IPS-NIHi7 (cell line): ENCODE results near the gene CRTC3.
"Not testable (repeated sequence)": the region's sequence is repeated elsewhere in the genome, so short reads cannot be mapped to it uniquely, and the experiment has no call there.

Source experiments
- DNase-seq: peaks from one replicate; pipeline ENCODE4 v3.0.0; 2012; ENCODE audit warnings: mixed read lengths; ENCODE audit errors: extremely low spot score

The CRTC3 gene

DNA sequence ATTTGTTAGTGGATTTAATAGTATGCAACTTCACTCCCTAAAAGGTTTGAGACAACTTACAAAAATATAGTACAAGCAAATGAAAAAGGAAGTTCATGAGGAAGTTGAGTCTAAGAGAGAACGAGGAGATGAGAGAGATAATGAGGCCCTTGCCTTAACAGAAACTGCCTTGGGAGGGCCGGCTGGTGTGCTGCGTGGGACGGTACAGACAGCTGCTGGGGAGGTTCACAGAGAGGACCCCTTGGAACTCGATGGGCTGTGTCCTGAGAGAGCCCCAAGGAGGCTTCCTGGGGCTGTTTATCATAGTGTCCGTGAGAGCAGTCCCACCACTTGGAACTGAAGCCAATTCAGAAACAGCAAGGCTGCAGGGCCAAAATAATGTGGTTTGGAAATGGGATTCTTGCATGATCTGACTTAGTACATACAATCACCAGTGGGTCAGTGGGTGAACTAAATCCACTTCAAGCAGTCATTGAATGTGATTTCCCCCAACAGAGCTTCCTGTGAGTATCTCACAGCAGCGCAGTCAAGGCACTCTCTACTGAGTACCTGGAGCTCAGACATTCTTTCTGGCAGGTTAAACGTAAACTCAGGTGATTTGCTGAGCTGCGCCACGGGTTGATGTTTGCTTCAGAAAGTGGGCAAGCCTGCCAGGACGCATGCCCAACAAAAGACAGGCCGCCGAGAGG is 90.8 kb downstream of the CRTC3 start:
- no peak for DNase-seq

DNA sequence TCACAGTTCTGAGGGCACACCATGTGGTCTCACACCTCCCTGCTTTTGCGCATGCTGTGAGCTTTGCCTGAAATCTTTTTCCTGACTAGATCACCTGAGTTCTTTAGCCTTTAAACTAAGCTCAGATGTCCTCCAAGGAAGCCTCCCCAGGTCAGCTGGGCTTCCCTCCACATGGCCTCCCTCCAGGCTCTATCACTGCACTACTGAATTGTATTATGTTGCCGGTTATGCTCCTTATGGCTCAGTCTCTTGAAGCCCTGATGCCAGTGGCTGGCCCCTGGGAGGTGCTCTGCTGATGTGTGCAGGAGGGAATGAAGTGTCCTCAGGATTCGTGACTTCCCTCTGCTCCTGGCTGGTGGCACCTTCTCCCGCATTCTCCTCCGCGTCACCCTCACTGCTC is 94.1 kb downstream of the CRTC3 start:
- no peak for DNase-seq

DNA sequence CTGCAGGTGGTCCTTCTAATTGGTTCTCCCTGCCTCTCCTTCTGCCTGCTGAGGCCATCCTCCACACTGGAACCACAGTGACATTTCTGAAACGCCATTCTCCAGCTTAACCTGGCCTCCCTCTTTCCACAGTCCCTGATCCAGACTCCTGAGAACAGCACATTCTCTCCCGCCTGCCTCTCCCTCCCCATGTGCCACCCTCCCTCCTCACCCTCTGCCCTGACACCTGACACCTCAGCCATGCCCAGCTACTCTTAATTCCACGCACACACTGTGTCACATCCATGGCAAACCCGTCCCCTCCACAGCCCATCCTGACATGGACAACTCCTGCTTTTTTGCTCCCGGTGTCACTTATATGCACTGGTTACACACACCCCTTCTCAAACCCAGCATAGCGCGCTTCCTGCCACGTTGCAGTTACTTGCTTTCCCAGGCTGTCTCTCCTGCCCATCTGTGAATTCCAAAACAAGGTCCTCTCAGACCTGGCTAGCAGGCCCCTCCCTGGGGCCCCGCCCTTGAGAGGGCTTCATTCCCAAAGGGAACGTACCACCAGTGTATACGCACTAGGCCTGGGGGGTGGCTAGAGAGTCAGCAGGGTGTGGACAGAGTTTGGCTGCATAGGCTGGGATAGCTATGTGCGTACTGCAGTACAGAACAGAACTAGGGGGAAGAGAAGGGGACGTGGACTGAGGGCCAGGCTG is 94.7 kb downstream of the CRTC3 start:
- no peak for DNase-seq

DNA sequence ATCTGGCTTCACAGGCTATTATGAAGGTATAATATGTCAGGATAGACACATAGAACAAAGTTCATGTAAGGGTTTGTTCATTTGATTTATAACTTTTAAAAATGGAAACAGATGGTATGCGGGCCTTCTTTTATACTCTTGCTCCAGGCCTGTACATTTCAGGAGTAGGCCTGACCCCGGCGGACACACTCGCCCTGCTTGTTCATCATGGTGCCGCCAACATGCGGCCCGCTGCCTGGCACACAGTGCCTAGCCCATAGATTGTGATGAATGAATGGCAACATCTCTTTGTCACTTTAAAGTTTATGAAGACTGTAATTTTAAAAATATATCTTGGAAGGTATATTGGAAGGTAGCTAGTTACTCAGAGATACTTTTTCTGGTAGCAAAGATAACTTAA is 95.3 kb downstream of the CRTC3 start:
- no peak for DNase-seq

DNA sequence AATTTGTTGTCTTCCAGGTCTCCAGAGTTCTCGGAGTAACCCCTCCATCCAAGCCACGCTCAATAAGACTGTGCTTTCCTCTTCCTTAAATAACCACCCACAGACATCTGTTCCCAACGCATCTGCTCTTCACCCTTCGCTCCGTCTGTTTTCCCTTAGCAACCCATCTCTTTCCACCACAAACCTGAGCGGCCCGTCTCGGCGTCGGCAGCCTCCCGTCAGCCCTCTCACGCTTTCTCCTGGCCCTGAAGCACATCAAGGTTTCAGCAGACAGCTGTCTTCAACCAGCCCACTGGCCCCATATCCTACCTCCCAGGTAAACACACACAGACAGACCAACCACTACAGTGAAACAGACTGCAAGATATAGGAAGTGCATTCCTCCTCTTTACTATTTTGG is 99.5 kb downstream of the CRTC3 start:
- DNase-seq: no peak

DNA sequence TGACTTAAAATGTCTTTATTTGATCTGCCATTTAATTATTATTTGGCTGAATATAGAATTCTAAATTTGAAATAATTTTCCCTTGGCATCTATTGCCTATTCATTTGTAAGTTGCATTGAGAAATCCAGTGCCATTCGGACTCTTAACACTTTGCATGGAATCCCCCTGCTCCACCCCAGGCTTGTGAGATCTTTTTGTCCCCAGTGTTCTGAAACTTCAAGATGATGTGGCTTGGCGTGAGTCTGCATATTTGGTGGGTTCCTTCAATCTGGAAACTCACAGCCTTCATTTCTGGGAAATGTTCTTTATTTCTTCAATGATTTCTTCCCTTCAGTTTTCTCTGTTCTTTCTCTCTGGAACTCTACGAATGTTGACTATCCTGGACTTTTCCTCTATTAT is 103.6 kb downstream of the CRTC3 start:
- DNase-seq: no peak

GRCh38 chr15:90636993-90637392 is 107.3 kb downstream of the CRTC3 start:
- DNase-seq: not testable (repeated sequence)

DNA sequence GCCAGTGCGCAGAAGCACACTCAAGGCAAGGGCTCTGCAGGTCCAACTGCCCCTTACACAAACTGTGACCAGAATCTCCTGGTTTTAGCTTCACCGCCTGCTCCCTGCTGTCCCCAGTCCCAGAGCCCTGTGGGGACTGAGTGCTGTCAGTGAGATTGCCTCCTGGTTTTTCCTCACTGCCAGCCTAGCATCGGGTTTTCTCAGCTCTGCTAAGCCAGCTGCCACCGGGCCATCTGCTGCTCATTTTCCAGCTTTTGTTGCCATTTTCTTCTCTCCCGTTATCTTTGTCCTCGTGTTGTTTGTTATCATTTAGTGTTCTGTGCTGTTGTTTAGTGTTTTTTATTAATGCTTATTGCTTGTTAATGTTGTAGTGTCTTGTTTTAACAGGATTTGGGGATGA is 108.0 kb downstream of the CRTC3 start:
- no peak for DNase-seq

- no peak for DNase-seq
Measured at GRCh38 chr15:90638201-90638691, 108.5 kb downstream of the CRTC3 start.

GRCh38 chr15:90638963-90639362 is 109.2 kb downstream of the CRTC3 start:
- no peak for DNase-seq

DNA sequence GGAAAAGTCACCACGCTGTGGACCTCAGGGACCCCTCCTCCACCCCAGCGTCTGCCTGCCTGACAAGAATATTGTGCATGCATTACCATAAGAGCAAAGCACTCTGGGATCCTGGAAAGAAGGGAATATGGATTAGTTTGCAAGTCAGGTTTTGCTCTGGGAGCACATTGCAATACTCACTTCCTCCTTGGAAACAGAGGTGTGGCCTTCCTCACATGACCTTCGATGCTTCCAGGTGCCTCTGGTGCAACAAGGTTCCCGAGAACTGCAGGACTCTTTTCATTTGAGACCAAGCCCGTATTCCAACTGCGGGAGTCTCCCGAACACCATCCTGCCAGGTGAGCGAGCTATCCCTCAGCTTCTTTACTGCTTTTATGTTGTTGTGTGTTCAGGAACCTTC is 111.1 kb downstream of the CRTC3 start:
- DNase-seq: no peak

- no peak for DNase-seq
Measured at GRCh38 chr15:90641581-90642463, 112.1 kb downstream of the CRTC3 start.

- DNase-seq: peak; percentile 50
Measured at GRCh38 chr15:90642464-90643300, 113.0 kb downstream of the CRTC3 start.

DNA sequence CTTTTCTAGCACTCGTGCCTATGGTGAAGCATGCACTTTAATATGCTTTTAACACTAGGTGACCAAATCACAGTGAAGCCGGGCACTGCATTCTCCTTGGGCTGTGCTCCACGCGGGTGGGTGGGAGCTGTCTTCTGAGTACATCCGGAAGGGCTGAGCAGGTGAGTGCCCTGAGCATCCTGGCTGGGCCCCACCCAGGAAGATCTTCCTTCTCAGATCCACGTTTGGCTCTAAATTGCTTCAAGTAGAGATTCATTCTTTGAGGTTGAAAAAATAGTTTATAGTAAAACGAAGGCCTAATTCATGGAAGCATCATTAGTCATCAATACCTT is 113.5 kb downstream of the CRTC3 start:
- no peak for DNase-seq

- no peak for DNase-seq
Measured at GRCh38 chr15:90644526-90644925, 114.8 kb downstream of the CRTC3 start.

DNA sequence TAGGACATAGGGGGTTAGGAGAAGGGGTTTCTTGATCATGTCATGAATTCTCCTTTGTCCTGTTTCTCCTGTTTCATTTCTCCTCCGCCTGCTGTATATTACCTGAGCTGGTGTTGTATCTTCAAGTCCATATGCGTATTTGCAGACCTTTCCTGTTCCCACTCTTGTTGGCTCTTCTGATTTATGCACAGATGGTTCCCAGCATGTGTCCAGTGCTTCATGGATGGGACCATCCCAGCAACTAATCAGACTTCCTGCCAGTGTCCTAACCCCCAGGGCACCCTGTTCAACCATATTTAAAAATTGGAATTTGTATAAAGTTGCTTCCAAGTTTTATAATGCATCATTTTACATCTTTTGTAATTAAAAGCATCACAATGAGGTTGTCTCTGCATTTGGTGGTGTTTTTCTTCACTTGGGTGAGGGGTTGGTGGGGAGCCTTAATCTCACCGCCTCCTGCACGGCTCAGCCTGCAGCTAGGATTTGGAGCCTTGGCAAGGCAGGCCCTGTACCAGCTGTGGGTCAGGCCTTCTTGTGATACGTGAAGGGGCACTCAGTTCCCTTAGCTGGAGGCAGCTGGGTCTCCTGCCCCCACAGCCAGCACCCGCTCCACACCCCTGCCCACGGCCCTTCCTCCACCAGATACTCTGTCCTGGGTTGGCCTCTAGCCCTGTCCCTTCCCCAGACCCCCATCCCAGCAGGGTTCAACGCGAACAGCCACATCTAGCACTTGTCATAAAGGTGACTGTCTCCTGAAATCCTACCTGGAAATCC is 115.4 kb downstream of the CRTC3 start:
- DNase-seq: no peak

DNA sequence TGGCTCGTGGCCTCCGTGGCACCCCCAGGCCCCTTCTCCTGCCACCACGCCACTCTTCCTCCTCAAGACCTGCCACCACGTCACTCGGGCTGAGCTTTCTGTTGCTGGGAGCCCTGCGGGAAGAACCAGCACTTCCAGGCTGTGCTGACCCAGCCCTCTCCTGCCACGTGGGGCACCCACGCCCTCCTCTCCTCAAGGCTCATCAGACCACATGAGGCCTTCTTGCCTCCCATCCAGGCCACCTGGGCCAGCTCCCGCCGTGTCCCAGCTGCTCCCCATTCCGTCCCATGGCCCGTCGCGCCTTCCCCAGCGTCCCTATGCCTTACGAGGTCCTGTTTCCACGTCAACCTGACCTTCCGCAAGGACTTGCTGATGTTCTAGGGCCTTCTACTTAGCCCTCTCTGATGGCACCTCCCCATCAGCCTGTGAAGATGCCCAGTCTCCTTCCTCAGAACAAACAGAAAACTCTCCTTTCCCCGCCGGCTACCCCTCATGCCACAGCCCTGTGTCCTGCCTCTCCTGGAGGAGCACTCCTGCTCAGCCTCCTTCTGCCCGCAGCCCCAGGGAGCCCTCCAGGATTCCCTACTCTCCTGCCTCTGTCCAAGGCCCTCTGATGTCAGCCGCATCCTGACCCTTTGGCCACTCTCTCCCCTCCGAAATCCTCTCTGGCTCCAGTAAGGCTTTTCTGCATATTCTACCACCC is 116.3 kb downstream of the CRTC3 start:
- DNase-seq: no peak

GRCh38 chr15:90646662-90647305 is 117.1 kb downstream of the CRTC3 start:
- DNase-seq: no peak

DNA sequence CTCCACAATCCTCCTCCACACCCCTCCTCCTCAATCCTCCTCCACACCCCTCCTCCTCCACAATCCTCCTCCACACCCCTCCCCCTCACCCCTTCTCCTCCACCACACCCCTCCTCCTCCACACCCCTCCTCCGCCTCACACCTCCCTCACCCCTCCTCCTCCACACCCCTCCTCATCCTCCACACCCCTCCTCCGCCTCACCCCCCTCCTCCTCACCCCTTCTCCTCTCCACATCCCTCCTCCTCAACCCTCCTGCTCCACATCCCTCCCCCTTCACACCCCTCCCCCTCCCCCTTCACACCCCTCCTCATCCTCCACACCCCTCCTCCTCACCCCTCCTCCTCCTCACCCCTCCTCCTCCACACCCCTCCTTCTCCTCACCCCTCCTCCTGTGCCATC is 117.6 kb downstream of the CRTC3 start:
- DNase-seq: no peak
